ENCODE results near the gene SORL1-AS1.

- no peak for TF ChIP-seq SUZ12 (IDR thresholded peaks at IDR 0.05; ENCODE audit: extremely low read depth, insufficient read depth, insufficient read length)
- TF ChIP-seq YY1 (IDR thresholded peaks at IDR 0.05; ENCODE audit: insufficient read depth, insufficient read length): no peak
- TF ChIP-seq ZNF274 (IDR thresholded peaks at IDR 0.05; ENCODE audit: low read depth, low read length): no peak
Observed at GRCh38 chr11:121473064-121473777, 20.5 kb upstream of the SORL1-AS1 start.

Measured in NT2/D1 (cell line).